GM23338 (cell line): Measurements from ENCODE around the gene B4GALNT2. TPM values are rescaled to one million over a fixed set of nuclear protein-coding genes. Genes with fewer than 3 reads are reported as not detected.

Source experiments
- ATAC-seq: fragments of 200-7000 bp; cut with Tn5 transposase; 3 replicates; pipeline ENCODE4 v1.9.1; 2020
- DNase-seq: peaks from one replicate; pipeline ENCODE4 v3.0.0-alpha.2; 2015; ENCODE audit warnings: low spot score
- H2AFZ ChIP-seq: fragments of 200-600 bp; sonication (generic); 2 replicates; pipeline ENCODE4 v1.8.0; 2016; ENCODE audit warnings: antibody characterized with exemption, mild to moderate bottlenecking, moderate library complexity
- H3F3A ChIP-seq: fragments of 200-600 bp; sonication (generic); replicated peaks from 2 replicates; pipeline ENCODE4 v1.8.0; 2017; ENCODE audit warnings: antibody characterized with exemption, mixed run types, low read depth
- H3K27ac ChIP-seq: fragments of 200-600 bp; sonication (generic); 2 replicates; pipeline ENCODE4 v1.6.1; 2016; ENCODE audit warnings: low read depth
- H3K27me3 ChIP-seq: fragments of 200-600 bp; sonication (generic); 2 replicates; pipeline ENCODE4 v1.8.0; 2016; ENCODE audit warnings: mild to moderate bottlenecking, mixed run types, moderate library complexity; ENCODE audit not compliant: insufficient read depth
- H3K36me3 ChIP-seq: fragments of 200-600 bp; sonication (generic); 2 replicates; pipeline ENCODE4 v1.8.0; 2016; ENCODE audit warnings: mild to moderate bottlenecking; ENCODE audit not compliant: insufficient read depth
- H3K4me1 ChIP-seq: fragments of 200-600 bp; sonication (generic); 2 replicates; pipeline ENCODE4 v1.8.0; 2016; ENCODE audit warnings: mild to moderate bottlenecking, moderate library complexity; ENCODE audit not compliant: insufficient read depth
- H3K4me2 ChIP-seq: fragments of 200-600 bp; sonication (generic); 2 replicates; pipeline ENCODE4 v1.7.1; 2017; ENCODE audit warnings: mixed run types
- H3K4me3 ChIP-seq: fragments of 200-600 bp; sonication (generic); 2 replicates; pipeline ENCODE4 v1.6.1; 2016; ENCODE audit warnings: mixed run types
- H3K79me2 ChIP-seq: fragments of 200-600 bp; sonication (generic); replicated peaks from 2 replicates; pipeline ENCODE4 v1.8.0; 2017; ENCODE audit warnings: mild to moderate bottlenecking; ENCODE audit not compliant: insufficient read depth
- H3K9me2 ChIP-seq: fragments of 200-600 bp; sonication (generic); 2 replicates; pipeline ENCODE4 v1.8.0; 2017; ENCODE audit not compliant: insufficient read depth
- H4K20me1 ChIP-seq: fragments of 200-600 bp; sonication (generic); replicated peaks from 2 replicates; pipeline ENCODE4 v1.8.0; 2017; ENCODE audit warnings: mild to moderate bottlenecking; ENCODE audit not compliant: insufficient read depth
- H3K27ac Mint-ChIP-seq: 2 replicates; pipeline ENCODE4 v1.8.0; 2020; ENCODE audit warnings: inconsistent platforms, mild to moderate bottlenecking, moderate library complexity, mixed read lengths
- H3K27me3 Mint-ChIP-seq: 3 replicates; pipeline ENCODE4 v1.8.0; 2022; ENCODE audit warnings: low read depth, mild to moderate bottlenecking, moderate library complexity, mixed read lengths, inconsistent platforms; ENCODE audit not compliant: insufficient read depth, poor library complexity
- H3K36me3 Mint-ChIP-seq: 3 replicates; pipeline ENCODE4 v1.8.0; 2021; ENCODE audit warnings: low read depth, mild to moderate bottlenecking, inconsistent platforms, moderate library complexity, mixed read lengths
- H3K4me1 Mint-ChIP-seq: 3 replicates; pipeline ENCODE4 v1.8.0; 2020; ENCODE audit warnings: mild to moderate bottlenecking, inconsistent platforms, mixed read lengths
- H3K4me3 Mint-ChIP-seq: 3 replicates; pipeline ENCODE4 v1.8.0; 2021; ENCODE audit warnings: moderate library complexity, mild to moderate bottlenecking, inconsistent platforms, mixed read lengths
- H3K9me3 Mint-ChIP-seq: 3 replicates; pipeline ENCODE4 v1.8.0; 2020; ENCODE audit warnings: moderate library complexity, mild to moderate bottlenecking, inconsistent platforms, mixed read lengths
- JUNB ChIP-seq: IDR thresholded peaks from one replicate; pipeline ENCODE4 v1.6.1; 2016; ENCODE audit warnings: antibody characterized with exemption; ENCODE audit not compliant: unreplicated experiment
- NANOG ChIP-seq: IDR thresholded peaks from 2 replicates; pipeline ENCODE4 v1.6.1; 2016; ENCODE audit warnings: antibody characterized with exemption, borderline replicate concordance
- ZNF114 ChIP-seq: fragments of 250-450 bp; sonication (Bioruptor Pico); IDR thresholded peaks from 2 replicates; pipeline ENCODE4 v1.5.0; 2020; ENCODE audit warnings: mild to moderate bottlenecking, moderate library complexity
- ZNF331 ChIP-seq: fragments of 250-450 bp; sonication (Bioruptor Pico); IDR thresholded peaks from 2 replicates; pipeline ENCODE4 v1.5.0; 2020; ENCODE audit warnings: low read depth, mild to moderate bottlenecking, moderate library complexity
- ZNF462 ChIP-seq: fragments of 250-450 bp; sonication (Bioruptor Pico); IDR thresholded peaks from 2 replicates; pipeline ENCODE4 v1.5.0; 2020; ENCODE audit warnings: mild to moderate bottlenecking, moderate library complexity
- polyA plus RNA-seq: library from polyadenylated mRNA; unstranded; fragments of >200 nt; fragmentation: Nextera tagmentation; extraction: Ambion mirVana; gene quantifications from 2 replicates; pipeline ENCODE4 v1.2.1, GENCODE V29; 2016
- total RNA-seq: library from RNA; depleted of rRNA; stranded (reverse); fragments of >200 nt; shearing (Covaris generic); gene quantifications from 2 replicates; pipeline ENCODE4 v1.2.3, GENCODE V29; 2014

Gene B4GALNT2
- total and polyA plus RNA-seq, 2 experiments from 2014 or later, result not detected

GRCh38 chr17:49195751-49196150 lies 63.2 kb downstream of the B4GALNT2 start (continued):
- no peak for TF ChIP-seq ZNF462 (CRISPR knock-in tag)
- no peak for TF ChIP-seq NANOG
- no peak for TF ChIP-seq ZNF114

GRCh38 chr17:49196520-49196919 lies 64.0 kb downstream of the B4GALNT2 start:
- H3K4me3 Mint-ChIP-seq, result no peak overlapping the region

More at GRCh38 chr17:49196520-49196919, 64.0 kb downstream of the B4GALNT2 start:
- no peaks in the 10 kb centered on the region for H3K9me2 ChIP-seq
- Mint-ChIP-seq H3K9me3 (peaks cover 9% of the 10 kb centered on the region; the same call in 2 of the 3 replicates), H3K36me3 (peaks cover 5% of the 10 kb centered on the region; the same call in 2 of the 3 replicates), H3K4me1 (peaks cover 10% of the 10 kb centered on the region; the same call in 2 of the 3 replicates), H3K27me3 (peaks cover 35% of the 10 kb centered on the region), H3K27ac (no peak overlapping the region)
- H4K20me1 ChIP-seq, result no peaks in the 10 kb centered on the region
- peaks cover 7% of the 10 kb centered on the region; the same call in 1 of the 2 replicates for H3K4me1 ChIP-seq
- ATAC-seq, result no peak
- no peaks in the 10 kb centered on the region for H3K79me2 ChIP-seq
- H3K4me3 ChIP-seq, result no peak overlapping the region
- DNase-seq, result no peak
- H3K27ac ChIP-seq, result no peak overlapping the region
- H3K36me3 ChIP-seq, result no peaks in the 10 kb centered on the region
- H3F3A ChIP-seq, result no peaks in the 10 kb centered on the region
- H3K27me3 ChIP-seq, result no peaks in the 10 kb centered on the region
- H2AFZ ChIP-seq, result no peak overlapping the region
- TF ChIP-seq JUNB, result no peak
- no peak for TF ChIP-seq ZNF462 (CRISPR knock-in tag)
- no peak for TF ChIP-seq ZNF331 (CRISPR knock-in tag)
- no peak overlapping the region for H3K4me2 ChIP-seq
